Lower leg skin (tissue), 3 donors: ENCODE measurements around the gene CSN3.

Source experiments
- CTCF ChIP-seq, 3 donors: fragments of 450-650 bp; IDR thresholded peaks; one replicate each; pipeline ENCODE4 v1.5.1; 2016; ENCODE audit warnings: antibody characterized with exemption in 3 of 3, mild to moderate bottlenecking in 3 of 3, moderate library complexity in 2 of 3
- POLR2A ChIP-seq, 2 donors: fragments of 450-650 bp; IDR thresholded peaks; one replicate each; pipeline ENCODE4 v1.6.1; 2016 to 2017; ENCODE audit warnings: antibody characterized with exemption in 2 of 2, mild to moderate bottlenecking in 1 of 2, moderate library complexity in 1 of 2

GRCh38 chr4:70251250-70251944 lies 9.0 kb downstream of the CSN3 start:
- TF ChIP-seq CTCF (IDR thresholded peaks at IDR 0.05) (no peak), POLR2A (IDR thresholded peaks at IDR 0.05) (no peak)
